Mucosa of descending colon (tissue), 3 donors: ENCODE results near the gene AHCYL2. TPM values are rescaled to one million over a fixed set of nuclear protein-coding genes. Genes with fewer than 3 reads are reported as not detected.
A peak's percentile ranks its signal among the peaks of the same experiment; 100 is the strongest.
"Not testable (repeated sequence)": the region's sequence is repeated elsewhere in the genome, so short reads cannot be mapped to it uniquely, and the experiment has no call there.

Experiments
- ATAC-seq: fragments of 200-7000 bp; cut with Tn5 transposase; one replicate; pipeline ENCODE4 v1.9.1; 2020; ENCODE audit warnings: mild to moderate bottlenecking, moderate library complexity
- DNase-seq, 3 donors: peaks; one replicate each; pipeline ENCODE4 v3.0.0-alpha.2; 2020
- H3K36me3 ChIP-seq: fragments of 200-600 bp; one replicate; pipeline ENCODE4 v1.8.0; 2021; ENCODE audit warnings: low read depth, mild to moderate bottlenecking
- H3K4me1 ChIP-seq: fragments of 200-600 bp; one replicate; pipeline ENCODE4 v1.8.0; 2021; ENCODE audit warnings: low read depth, mild to moderate bottlenecking
- H3K4me3 ChIP-seq: fragments of 200-600 bp; one replicate; pipeline ENCODE4 v1.8.0; 2021; ENCODE audit warnings: mild to moderate bottlenecking
- H3K9me3 ChIP-seq: fragments of 200-600 bp; one replicate; pipeline ENCODE4 v1.8.0; 2021; ENCODE audit warnings: mild to moderate bottlenecking
- intact Hi-C, 2 donors: fragments of 100-400 bp; cut with DNase I in 1 of 2; cut with micrococcal nuclease in 1 of 2; formaldehyde crosslinking; loops; one replicate each; pipeline versions ENCODE4 v1.11.0 to v1.11.1; 2022; cut with DNase I, micrococcal nuclease
- total RNA-seq, 3 donors: library from RNA; stranded (reverse); fragmentation: NEBNext Ultra II Directional in 2 of 3; extraction: Animal tissue kit (Norgen Biotek cat#: 25700) in 2 of 3; gene quantifications; one replicate each; pipeline versions ENCODE4 v1.2.1 to v1.2.4, GENCODE V29; 2021 to 2023
- TF ChIP-seq, protein P1 (sequence below): fragments of 200-600 bp; IDR thresholded peaks from one replicate; pipeline ENCODE4 v1.8.0; 2022; ENCODE audit warnings: antibody characterized with exemption, mild to moderate bottlenecking
- donor health status: DM: no; HTN: no; CAD: no; lungs with moderate emphysema.
- donor health status: DM: no; HTN: no; CAD: no.
- donor health status: DM: no; HTN: yes; CAD: no.

AHCYL2 gene
- total RNA-seq, 3 donors from 2014 or later, result 215 to 717 (median 467) TPM

DNA sequence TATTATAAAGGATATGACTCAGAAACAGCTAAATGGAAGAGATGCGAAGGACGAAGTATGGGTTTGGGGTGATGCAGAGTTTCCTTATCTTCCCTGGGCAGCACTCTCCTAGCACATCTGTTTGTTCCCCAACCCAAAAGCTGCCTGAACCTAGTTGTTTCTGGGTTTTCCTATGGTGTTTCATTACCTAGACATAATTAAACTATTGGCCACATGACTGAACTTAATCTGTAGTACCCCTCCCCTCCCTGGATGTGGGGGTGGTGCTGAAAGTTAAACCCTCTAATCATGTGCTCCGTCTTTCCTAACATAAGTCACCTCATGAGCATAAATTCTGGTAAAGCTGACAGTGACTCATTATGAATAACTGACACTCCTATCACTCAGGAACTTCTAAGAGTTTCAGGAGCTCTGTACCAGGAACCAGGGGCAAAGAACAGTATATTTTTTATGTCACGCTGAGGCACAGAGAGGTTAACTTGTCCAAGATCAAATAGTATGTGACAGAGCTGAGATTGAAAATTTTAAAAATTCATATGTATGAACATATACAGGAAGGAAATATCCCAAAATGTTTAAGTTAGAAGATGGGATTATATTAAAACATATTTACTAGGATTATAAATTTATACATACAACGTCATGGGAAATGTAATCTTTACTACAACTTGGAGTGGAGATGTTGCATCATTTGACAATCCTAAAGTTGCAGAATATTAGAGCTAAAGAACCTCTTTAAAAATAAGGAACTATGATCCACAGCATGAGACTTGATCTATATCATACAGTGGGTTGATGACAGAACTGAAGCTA is 214.2 kb downstream of the AHCYL2 start:
- Histone ChIP-seq H3K9me3 (no peaks in the 10 kb centered on the region), H3K36me3 (no peaks in the 10 kb centered on the region), H3K4me1 (peaks cover 6% of the 10 kb centered on the region), H3K4me3 (no peak overlapping the region)
- intact Hi-C loops, result no loop called here
- ATAC-seq (peak; percentile 47), DNase-seq (no peak)
- TF ChIP-seq, protein P1, sequence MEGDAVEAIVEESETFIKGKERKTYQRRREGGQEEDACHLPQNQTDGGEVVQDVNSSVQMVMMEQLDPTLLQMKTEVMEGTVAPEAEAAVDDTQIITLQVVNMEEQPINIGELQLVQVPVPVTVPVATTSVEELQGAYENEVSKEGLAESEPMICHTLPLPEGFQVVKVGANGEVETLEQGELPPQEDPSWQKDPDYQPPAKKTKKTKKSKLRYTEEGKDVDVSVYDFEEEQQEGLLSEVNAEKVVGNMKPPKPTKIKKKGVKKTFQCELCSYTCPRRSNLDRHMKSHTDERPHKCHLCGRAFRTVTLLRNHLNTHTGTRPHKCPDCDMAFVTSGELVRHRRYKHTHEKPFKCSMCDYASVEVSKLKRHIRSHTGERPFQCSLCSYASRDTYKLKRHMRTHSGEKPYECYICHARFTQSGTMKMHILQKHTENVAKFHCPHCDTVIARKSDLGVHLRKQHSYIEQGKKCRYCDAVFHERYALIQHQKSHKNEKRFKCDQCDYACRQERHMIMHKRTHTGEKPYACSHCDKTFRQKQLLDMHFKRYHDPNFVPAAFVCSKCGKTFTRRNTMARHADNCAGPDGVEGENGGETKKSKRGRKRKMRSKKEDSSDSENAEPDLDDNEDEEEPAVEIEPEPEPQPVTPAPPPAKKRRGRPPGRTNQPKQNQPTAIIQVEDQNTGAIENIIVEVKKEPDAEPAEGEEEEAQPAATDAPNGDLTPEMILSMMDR, result no peak

DNA sequence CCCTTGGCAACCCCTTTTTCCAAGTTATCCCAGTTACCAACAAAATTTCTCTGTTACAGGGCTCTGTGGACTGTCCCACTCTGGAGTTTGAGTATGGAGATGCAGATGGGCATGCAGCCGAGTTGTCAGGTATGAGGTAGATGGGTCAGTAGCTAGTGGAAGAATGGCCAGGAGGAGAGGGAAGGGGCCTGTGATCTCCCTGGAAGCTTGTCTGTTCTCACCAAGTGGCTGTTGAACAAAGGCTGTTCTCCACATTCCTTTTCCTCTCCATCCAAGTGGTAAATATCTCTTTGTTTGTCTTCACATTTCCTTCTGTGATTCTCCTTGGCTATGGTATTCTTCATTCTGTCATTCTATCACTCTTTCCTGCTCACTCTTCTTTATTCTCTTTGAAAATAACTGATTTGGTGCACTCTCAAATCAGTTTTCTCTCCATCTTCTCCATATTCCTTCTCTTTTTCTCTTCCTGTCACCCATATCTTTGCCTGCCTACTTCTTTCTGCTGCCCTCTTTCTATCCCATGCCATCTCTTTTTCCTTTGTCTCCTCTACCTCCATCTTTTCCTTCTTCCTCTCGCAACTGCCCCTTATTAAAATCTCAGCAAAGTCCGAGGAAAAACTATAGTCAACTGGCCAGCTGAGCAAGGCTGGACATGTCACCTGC is 215.3 kb downstream of the AHCYL2 start:
- DNase-seq (no peak), ATAC-seq (no peak)
- intact Hi-C loops, result no loop called here
- Histone ChIP-seq H3K4me3 (no peak overlapping the region), H3K4me1 (peaks cover 2% of the 10 kb centered on the region), H3K9me3 (no peaks in the 10 kb centered on the region), H3K36me3 (no peaks in the 10 kb centered on the region)
- TF ChIP-seq, protein P1, result no peak

DNA sequence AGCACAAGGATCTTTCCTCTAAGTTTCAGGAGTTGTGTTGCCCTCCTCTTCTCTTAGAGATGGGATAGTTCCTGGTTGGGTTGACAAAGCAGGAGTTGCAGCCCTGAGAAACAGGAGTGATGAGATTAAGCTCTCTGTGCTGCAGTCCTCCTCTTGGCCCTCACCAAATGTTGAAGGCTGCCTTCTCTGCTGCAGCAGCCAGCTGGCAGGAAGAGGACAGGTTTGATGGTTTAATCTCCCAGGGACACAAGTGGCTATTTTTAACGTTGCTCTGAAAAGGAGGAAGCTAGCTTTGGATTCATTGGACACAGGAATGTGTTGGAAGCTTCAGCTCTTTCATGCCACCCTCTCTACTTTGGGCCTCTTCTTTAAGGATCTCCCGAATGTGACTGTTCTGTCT is 218.8 kb downstream of the AHCYL2 start:
- DNase-seq (no peak), ATAC-seq (no peak)
- peaks cover 5% of the 10 kb centered on the region for H3K9me3 ChIP-seq
- intact Hi-C loops, result no loop called here
- TF ChIP-seq, protein P1, result no peak
- no peaks in the 10 kb centered on the region for H3K36me3 ChIP-seq
- no peaks in the 10 kb centered on the region for H3K4me1 ChIP-seq
- H3K4me3 ChIP-seq, result no peak overlapping the region

DNA sequence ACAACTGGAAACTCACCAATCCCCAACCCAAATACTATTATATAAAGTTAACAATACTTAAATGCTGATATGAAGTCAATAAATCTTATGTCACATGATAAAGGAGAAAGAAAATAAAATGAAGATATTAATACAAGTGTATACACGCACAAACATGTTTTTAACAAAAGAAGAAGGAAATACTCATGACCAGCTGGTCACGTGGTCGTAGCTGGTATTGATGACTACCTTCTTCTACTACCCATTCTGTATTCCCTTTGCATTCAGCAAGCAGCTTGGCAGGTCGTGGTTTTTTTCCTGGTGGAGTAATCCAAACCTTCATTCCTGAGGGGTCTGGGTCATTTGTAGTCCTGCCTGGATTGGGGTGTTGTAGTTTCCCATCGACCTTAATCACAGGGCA is 219.9 kb downstream of the AHCYL2 start:
- intact Hi-C loops, H3K36me3 ChIP-seq, H3K4me3 ChIP-seq, DNase-seq, H3K4me1 ChIP-seq, H3K9me3 ChIP-seq, ATAC-seq: not testable (repeated sequence)

DNA sequence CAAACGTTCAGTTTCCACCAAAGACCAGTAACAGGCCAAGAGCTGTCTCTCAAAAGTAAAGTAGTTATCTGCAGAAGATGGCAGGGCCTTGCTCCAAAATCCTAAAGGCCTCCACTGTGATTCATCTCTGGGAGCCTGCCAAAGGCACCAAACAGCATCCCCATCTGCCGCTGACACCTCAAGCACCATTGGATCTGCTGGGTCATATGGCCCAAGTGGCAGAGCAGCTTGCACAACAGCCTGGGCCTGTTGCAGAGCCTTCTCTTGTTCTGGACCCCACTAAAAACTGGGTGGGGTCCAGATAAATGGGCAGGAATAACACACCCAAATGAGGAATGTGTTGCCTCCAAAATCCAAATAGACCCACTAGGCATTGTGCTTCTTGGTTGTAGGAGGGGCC is 222.1 kb downstream of the AHCYL2 start:
- ATAC-seq, intact Hi-C loops, DNase-seq, H3K9me3 ChIP-seq, H3K4me1 ChIP-seq, H3K36me3 ChIP-seq, H3K4me3 ChIP-seq: not testable (repeated sequence)

DNA sequence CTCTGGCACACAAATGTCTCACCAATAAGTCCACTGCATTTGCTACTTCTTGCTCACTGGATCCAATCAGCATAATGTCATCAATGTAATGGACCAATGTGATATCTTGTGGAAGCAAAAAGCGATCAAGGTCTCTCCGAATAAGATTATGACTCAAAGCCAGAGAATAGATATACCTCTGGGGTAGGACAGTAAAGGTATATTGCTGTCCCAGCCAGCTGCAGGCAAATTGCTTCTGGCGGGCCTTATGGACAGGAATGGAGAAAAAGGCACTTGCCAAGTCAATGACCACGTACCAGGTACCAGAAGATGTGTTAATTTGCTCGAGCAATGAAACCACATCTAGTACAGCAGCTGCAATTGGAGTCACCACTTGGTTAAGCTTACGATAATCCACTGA is 222.6 kb downstream of the AHCYL2 start:
- H3K4me3 ChIP-seq, H3K4me1 ChIP-seq, DNase-seq, ATAC-seq, H3K9me3 ChIP-seq, H3K36me3 ChIP-seq, intact Hi-C loops: not testable (repeated sequence)

DNA sequence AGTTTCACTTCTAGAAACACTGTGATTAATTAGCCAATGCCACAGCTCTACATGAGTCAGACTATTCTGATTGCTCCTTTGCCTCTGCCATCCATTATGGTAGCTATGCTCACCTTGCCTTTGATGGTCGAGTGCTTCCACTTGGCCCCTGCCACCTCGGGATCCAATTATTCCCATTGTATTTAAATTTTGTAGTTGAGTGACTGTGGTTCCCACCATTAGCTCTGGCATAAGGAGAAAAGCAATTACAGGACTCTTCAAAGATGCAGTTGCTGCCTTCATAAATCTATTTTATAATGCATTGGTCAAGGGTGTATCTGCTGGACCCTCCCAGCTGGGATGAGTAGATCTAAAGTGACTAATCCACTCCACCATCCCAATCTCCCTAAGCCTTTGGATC is 223.8 kb downstream of the AHCYL2 start:
- H3K9me3 ChIP-seq, intact Hi-C loops, H3K4me1 ChIP-seq, H3K4me3 ChIP-seq, ATAC-seq, H3K36me3 ChIP-seq, DNase-seq: not testable (repeated sequence)
